MCF 10A (cell line): Measurements from ENCODE around the gene FAM184B. TPM values are rescaled to one million over a fixed set of nuclear protein-coding genes. Genes with fewer than 3 reads are reported as not detected.

Experiments used
- BruUV-seq: library from RNA; stranded (reverse); fragments of 400-500 nt; replicated peaks from 2 replicates; lab custom pipeline; 2021; lab: Mats Ljungman, UMichigan
- CTCF ChIA-PET: fragments of 300-600 bp; sonication (Branson Sonifier 250); formaldehyde crosslinking; extraction: SDS; loops from one replicate; lab custom pipeline; 2021; ENCODE audit warnings: antibody characterized with exemption, inconsistent platforms; lab: Yijun Ruan, JAX
- POLR2A ChIA-PET: fragments of 300-600, 350-650 bp; sonication (Branson Sonifier 250); formaldehyde crosslinking; extraction: SDS; loops from one replicate; lab custom pipeline; 2020; ENCODE audit warnings: antibody characterized with exemption, inconsistent platforms; lab: Yijun Ruan, JAX
- DNase-seq: peaks from one replicate; pipeline ENCODE4 v3.0.0-alpha.2; 2018; ENCODE audit not compliant: unreplicated experiment
- H3K27ac Mint-ChIP-seq: one replicate; pipeline ENCODE4 v1.8.0; 2022; ENCODE audit warnings: mild to moderate bottlenecking, low read depth, mixed read lengths; ENCODE audit not compliant: unreplicated experiment
- H3K27me3 Mint-ChIP-seq: one replicate; pipeline ENCODE4 v1.8.0; 2022; ENCODE audit warnings: mixed read lengths; ENCODE audit not compliant: insufficient read depth, unreplicated experiment
- H3K36me3 Mint-ChIP-seq: one replicate; pipeline ENCODE4 v1.8.0; 2022; ENCODE audit warnings: mild to moderate bottlenecking, moderate library complexity, mixed read lengths; ENCODE audit not compliant: insufficient read depth, unreplicated experiment
- H3K4me1 Mint-ChIP-seq: one replicate; pipeline ENCODE4 v1.8.0; 2022; ENCODE audit warnings: mixed read lengths; ENCODE audit not compliant: insufficient read depth, unreplicated experiment
- H3K4me3 Mint-ChIP-seq: one replicate; pipeline ENCODE4 v1.8.0; 2022; ENCODE audit warnings: mild to moderate bottlenecking, moderate library complexity, mixed read lengths; ENCODE audit not compliant: unreplicated experiment
- H3K9me3 Mint-ChIP-seq: one replicate; pipeline ENCODE4 v1.8.0; 2022; ENCODE audit warnings: mixed read lengths; ENCODE audit not compliant: unreplicated experiment
- intact Hi-C: fragments of 100-400 bp; cut with micrococcal nuclease; formaldehyde crosslinking; loops from 2 replicates; pipeline ENCODE4 v1.14.1; 2022
- total RNA-seq: library from RNA; stranded (reverse); gene quantifications from 2 replicates; pipeline ENCODE4 v1.2.3, GENCODE V29; 2022
- TF ChIP-seq, protein P1 (sequence below): fragments of 200-600 bp; IDR thresholded peaks from one replicate; pipeline ENCODE4 v1.8.0; 2022; ENCODE audit warnings: antibody characterized with exemption, mild to moderate bottlenecking; ENCODE audit not compliant: unreplicated experiment

FAM184B gene
- total RNA-seq, 1 experiment from 2014 or later: not detected

DNA sequence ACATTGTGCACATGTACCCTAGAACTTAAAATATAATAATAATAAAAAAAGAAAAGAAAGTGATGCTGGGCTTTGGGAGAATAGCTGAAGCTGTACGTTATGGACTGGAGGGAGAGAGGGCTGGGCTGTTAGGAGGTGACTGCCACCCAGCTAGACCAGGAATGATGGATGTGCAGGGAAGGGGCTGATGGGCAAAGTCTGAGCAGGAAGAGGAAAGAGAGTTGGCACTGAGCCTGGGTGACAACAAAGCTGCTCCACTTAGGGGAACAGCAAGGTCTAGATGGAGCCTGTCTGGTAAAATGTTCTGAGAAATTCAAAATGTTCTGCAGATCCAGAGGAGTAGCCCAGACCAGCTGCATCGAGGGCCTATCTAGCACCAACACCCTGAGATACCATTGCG, 134.7 kb downstream of the FAM184B start:
- no peak overlapping the region for H3K4me3 Mint-ChIP-seq
- peaks cover 4% of the 10 kb centered on the region for H3K36me3 Mint-ChIP-seq
- no peak overlapping the region for H3K27ac Mint-ChIP-seq
- DNase-seq: no peak
- intact Hi-C loops: no loop called here
- BruUV-seq: no TSS peak
- CTCF ChIA-PET: interaction anchor here (0.6 to 0.8 kb wide), 2 partner anchors 9 to 178 kb away, joined by 3 read pairs; no protein-coding TSS in a partner anchor
- no peaks in the 10 kb centered on the region for H3K27me3 Mint-ChIP-seq
- TF ChIP-seq, protein P1, sequence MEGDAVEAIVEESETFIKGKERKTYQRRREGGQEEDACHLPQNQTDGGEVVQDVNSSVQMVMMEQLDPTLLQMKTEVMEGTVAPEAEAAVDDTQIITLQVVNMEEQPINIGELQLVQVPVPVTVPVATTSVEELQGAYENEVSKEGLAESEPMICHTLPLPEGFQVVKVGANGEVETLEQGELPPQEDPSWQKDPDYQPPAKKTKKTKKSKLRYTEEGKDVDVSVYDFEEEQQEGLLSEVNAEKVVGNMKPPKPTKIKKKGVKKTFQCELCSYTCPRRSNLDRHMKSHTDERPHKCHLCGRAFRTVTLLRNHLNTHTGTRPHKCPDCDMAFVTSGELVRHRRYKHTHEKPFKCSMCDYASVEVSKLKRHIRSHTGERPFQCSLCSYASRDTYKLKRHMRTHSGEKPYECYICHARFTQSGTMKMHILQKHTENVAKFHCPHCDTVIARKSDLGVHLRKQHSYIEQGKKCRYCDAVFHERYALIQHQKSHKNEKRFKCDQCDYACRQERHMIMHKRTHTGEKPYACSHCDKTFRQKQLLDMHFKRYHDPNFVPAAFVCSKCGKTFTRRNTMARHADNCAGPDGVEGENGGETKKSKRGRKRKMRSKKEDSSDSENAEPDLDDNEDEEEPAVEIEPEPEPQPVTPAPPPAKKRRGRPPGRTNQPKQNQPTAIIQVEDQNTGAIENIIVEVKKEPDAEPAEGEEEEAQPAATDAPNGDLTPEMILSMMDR: no peak
- no peaks in the 10 kb centered on the region for H3K9me3 Mint-ChIP-seq
- POLR2A ChIA-PET: interaction anchor here (0.9 kb wide), 1 partner anchor 9 kb away, joined by 4 read pairs; no protein-coding TSS in a partner anchor
- no peaks in the 10 kb centered on the region for H3K4me1 Mint-ChIP-seq

DNA sequence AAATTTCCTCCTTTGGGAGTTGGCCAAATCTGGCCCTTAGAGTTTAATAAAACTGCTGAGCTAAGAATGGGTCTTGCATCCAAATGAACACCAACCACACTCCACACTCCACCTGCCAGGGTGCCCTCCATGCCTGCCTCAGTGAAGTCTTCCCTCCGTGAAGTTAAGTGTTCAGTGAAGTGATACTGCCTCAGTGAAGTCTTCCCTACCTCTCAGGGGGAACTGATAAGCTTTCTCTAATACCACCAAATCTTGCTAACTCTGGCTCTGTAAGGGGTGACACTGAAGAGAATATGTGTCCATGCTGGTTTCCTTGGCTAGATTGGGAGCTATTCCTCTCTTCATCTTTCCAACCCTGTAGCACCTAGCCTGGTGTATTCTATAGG, 139.0 kb downstream of the FAM184B start:
- no peaks in the 10 kb centered on the region for H3K9me3 Mint-ChIP-seq
- peaks cover 20% of the 10 kb centered on the region for H3K36me3 Mint-ChIP-seq
- H3K4me1 Mint-ChIP-seq: no peaks in the 10 kb centered on the region
- no peak overlapping the region for H3K27ac Mint-ChIP-seq
- ChIA-PET CTCF (interaction anchor here (0.8 to 1.4 kb wide), 2 partner anchors 93 to 121 kb away, joined by 3 to 7 read pairs; no protein-coding TSS in a partner anchor), POLR2A (no interaction called here)
- H3K27me3 Mint-ChIP-seq: no peaks in the 10 kb centered on the region
- TF ChIP-seq, protein P1: no peak
- intact Hi-C loops: no loop called here
- no TSS peak for BruUV-seq
- DNase-seq: no peak
- H3K4me3 Mint-ChIP-seq: no peak overlapping the region

DNA sequence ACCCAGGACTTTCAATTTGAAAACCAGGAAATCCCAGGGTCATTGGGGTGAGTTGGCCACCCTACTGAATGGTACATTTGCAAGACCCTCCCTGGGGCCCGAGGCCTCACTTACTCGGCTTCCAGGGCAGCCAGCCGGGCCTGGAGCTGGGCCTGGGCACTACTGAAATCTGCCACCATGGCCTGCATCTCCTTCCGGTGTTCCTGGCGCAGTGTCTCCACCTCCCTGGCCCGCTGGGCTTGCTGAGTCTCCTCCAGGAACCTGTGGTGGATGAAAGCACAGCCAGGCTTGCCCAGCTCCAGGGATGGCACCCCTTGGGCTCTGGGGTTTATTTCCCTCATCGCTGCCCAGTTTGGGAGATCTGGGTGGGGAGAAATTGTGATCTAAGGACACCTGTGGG, 142.3 kb downstream of the FAM184B start:
- TF ChIP-seq, protein P1: no peak
- CTCF ChIA-PET: interaction anchor here (0.6 to 1.2 kb wide), 3 partner anchors 86 to 783 kb away, joined by 3 to 4 read pairs (median 3); no protein-coding TSS in a partner anchor
- no peak for DNase-seq
- Mint-ChIP-seq H3K27ac (no peak overlapping the region), H3K4me3 (no peak overlapping the region), H3K4me1 (no peaks in the 10 kb centered on the region), H3K27me3 (no peaks in the 10 kb centered on the region), H3K9me3 (no peaks in the 10 kb centered on the region), H3K36me3 (peaks cover 48% of the 10 kb centered on the region)
- POLR2A ChIA-PET: interaction anchor here (0.7 to 2.5 kb wide), 2 partner anchors 25 to 67 kb away, joined by 3 to 7 read pairs; partner anchors contain the start of gene MED28
- intact Hi-C loops: loop anchor here (5.0 kb wide), 2 partner anchors 168 to 953 kb away; no protein-coding TSS in a partner anchor
- BruUV-seq: no TSS peak

- Mint-ChIP-seq H3K27me3 (no peaks in the 10 kb centered on the region), H3K9me3 (no peaks in the 10 kb centered on the region), H3K4me3 (no peak overlapping the region), H3K27ac (no peak overlapping the region), H3K4me1 (no peaks in the 10 kb centered on the region), H3K36me3 (peaks cover 65% of the 10 kb centered on the region)
- CTCF ChIA-PET: interaction anchor here (0.5 to 2.8 kb wide), 39 partner anchors 9 to 1770 kb away, joined by 3 to 24 read pairs (median 4); no protein-coding TSS in a partner anchor
- POLR2A ChIA-PET: interaction anchor here (0.6 to 2.5 kb wide), 6 partner anchors 22 to 994 kb away, joined by 3 to 7 read pairs (median 4); partner anchors contain the start of gene MED28
- no TSS peak for BruUV-seq
- TF ChIP-seq, protein P1: peak; percentile 79
- peak; percentile 80 for DNase-seq
- intact Hi-C loops: loop anchor here (1.0 to 5.0 kb wide), 3 partner anchors 88 to 955 kb away; no protein-coding TSS in a partner anchor
Measured at GRCh38 chr4:17636696-17637622, 144.5 kb downstream of the FAM184B start.
